IPS-NIHi7 (cell line): ENCODE measurements around the gene CNOT6L.
A peak's percentile ranks its signal among the peaks of the same experiment; 100 is the strongest.
"Not testable (repeated sequence)": the region's sequence is repeated elsewhere in the genome, so short reads cannot be mapped to it uniquely, and the experiment has no call there.

Experiments used
- DNase-seq: peaks from one replicate; pipeline ENCODE4 v3.0.0; 2012; ENCODE audit warnings: mixed read lengths; ENCODE audit errors: extremely low spot score

The CNOT6L gene

GRCh38 chr4:77818602-77819403 is at the start of gene CNOT6L:
TSS of gene CNOT6L (minus strand) at chr4:77819368. CDS start at chr4:77819308, 60 bp downstream.
- DNase-seq: peak; percentile 50

GRCh38 chr4:77865259-77865658 is 46.1 kb upstream of the CNOT6L start:
- DNase-seq: no peak

DNA sequence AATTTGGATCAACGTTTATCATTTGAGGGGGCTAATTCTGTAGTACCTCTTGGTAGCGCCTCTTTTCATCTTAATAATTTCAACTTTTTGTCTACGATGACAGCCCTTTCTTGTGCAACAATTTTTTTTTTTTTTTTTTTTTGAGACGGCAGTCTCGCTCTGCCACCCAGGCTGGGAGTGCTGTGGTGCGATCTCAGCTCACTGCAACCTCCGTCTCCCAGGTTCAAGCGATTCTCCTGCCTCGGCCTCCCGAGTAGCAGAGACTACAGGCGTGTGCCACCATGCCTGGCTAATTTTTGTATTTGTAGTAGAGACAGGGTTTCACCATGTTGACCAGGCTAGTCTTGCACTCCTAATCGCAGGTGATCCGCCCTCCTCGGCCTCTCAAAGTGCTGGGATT is 44.2 kb upstream of the CNOT6L start:
- DNase-seq: not testable (repeated sequence)

GRCh38 chr4:77862478-77863216 is 43.5 kb upstream of the CNOT6L start, which contains the start of gene MRPL1:
TSS of gene MRPL1 (plus strand) at chr4:77862830. CDS start at chr4:77862849, 19 bp downstream.
- peak; percentile 87 for DNase-seq

DNA sequence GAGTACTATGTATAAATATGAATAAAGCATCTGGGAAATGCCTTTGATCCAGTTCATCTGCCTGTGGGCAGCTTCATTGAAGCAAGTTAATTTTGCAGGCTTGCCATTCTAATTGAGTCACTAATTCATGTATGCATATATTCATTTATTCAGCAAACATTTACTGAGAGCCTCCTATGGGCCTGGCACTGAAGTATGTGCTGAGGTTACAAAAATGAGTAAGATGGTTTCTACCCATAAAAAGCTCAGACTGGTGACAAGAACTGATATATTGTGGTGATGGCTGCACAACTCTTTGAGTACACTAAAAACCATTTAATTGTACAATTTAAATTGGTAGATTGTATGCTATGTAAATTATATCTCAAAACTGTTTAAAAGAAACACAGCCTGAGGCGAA is 42.3 kb upstream of the CNOT6L start:
- no peak for DNase-seq

DNA sequence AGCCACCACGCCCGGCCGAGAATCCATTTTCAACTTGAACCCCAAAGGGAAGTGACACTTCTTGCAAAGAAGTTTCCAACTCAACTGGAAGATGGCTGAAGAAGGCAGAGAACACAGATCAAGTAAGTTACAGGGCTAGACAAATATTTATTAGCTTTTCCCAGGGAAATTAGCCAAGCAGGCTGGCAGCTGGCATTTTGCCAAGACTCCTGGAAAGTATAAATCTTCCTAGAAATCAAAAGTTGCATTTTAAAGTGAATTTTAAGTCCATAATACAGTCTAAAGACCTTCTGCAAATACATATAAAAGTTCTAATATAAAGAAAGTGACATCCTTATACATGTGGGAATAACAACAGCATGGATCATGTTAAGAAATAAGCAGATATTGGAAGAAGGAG is 40.1 kb upstream of the CNOT6L start:
- DNase-seq: no peak

GRCh38 chr4:77856152-77856551 is 37.0 kb upstream of the CNOT6L start:
- DNase-seq: no peak

GRCh38 chr4:77854431-77855111 is 35.4 kb upstream of the CNOT6L start:
- no peak for DNase-seq

- DNase-seq: no peak
Observed at GRCh38 chr4:77852892-77853495, 33.8 kb upstream of the CNOT6L start.

GRCh38 chr4:77849278-77849965 is 30.3 kb upstream of the CNOT6L start:
- no peak for DNase-seq

DNA sequence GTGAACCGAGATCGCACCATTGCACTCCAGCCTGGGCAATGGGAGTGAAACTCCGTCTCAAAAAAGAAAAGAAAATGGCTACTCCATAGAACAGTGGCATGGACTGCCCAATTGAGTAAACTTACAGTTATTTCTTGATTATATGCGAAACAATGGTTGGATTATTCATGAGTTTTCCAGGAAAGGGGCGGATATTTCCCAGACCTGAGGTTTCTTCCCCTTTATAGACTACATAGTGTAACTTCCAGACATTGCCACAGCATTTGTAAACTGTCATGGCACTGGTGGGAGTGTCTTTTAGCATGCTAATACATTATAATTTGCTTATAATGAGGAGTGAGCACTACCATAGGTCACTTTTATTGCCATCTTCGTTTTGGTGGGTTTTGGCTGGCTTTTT is 29.3 kb upstream of the CNOT6L start:
- no peak for DNase-seq

DNA sequence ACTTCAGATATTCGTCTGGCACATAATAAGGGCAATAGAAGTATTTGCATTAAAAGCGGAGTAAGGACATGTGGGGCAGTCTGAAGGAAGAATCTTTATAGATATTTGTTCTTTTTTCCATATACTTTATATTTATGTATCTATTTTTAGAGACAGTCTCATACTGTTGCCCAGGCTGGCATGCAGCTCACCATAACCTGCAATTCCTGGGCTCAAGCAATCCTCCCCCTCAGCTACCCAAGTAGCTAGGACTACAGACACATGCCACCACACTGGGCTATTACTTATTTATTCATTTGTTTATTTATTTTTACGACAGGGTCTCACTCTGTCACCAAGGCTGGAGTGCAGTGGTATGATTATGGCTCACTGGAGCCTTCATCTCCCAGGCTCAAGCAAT is 26.8 kb upstream of the CNOT6L start:
- no peak for DNase-seq

DNA sequence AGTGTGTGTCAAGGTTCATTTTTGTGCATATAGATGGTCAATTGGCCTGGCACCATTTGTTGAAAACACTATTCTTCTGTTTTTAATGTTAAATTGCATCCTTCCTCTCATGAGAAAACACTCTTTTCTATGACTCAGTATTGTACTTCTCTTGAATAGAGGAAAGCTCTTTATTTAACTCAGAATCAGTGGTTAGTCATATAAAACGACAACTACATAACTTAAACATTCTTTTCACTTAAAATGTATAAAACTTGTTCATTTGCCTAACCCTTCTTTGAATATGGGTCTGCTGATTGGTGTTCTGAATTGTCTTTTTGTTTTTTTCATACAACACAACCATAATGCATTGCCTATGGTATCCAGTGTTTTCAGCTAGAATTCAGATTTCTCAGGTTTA is 26.2 kb upstream of the CNOT6L start:
- DNase-seq: no peak

DNA sequence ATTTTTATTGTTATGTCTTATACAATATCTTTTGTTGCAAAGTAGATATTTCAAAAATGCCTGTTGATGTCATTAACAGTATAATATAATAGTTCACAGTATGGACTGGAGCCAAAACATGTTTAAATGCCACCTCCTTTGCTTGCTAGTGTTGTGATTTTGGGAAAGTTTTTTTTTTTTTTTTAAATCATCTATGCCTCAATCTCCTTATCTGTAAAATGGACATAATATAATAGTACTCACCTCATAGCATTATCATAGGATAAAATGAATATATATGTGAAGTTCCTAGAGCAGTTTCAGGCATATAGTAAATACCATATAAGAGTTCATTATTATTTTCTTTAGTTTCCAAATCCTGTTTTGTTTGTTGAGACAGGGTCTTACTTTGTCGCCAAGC is 25.2 kb upstream of the CNOT6L start:
- DNase-seq: no peak

- DNase-seq: no peak
Observed at GRCh38 chr4:77843628-77844027, 24.5 kb upstream of the CNOT6L start.

- DNase-seq: no peak
Observed at GRCh38 chr4:77834403-77834802, 15.2 kb upstream of the CNOT6L start.

GRCh38 chr4:77833126-77833724 is 14.1 kb upstream of the CNOT6L start:
- DNase-seq: no peak

DNA sequence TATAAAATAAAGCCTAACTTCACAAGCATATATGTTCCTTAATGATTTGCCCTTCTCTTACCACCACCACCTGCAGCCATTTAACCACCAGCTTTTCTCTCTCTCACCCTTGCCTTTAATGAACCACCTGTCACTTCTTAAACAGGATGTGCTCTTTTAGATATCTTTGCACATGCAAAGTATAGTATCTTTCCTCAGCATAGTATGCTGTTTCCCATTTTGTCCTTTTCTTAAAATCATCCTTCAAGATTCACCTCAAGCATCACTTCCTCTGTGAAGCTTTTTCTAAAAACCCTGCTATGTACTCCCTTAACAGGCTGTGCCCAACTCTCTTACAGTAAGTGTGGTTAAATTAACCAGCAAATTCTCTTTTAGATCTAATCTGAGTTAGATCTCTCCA is 8.2 kb upstream of the CNOT6L start:
- no peak for DNase-seq

GRCh38 chr4:77826275-77826674 is 7.1 kb upstream of the CNOT6L start:
- no peak for DNase-seq

DNA sequence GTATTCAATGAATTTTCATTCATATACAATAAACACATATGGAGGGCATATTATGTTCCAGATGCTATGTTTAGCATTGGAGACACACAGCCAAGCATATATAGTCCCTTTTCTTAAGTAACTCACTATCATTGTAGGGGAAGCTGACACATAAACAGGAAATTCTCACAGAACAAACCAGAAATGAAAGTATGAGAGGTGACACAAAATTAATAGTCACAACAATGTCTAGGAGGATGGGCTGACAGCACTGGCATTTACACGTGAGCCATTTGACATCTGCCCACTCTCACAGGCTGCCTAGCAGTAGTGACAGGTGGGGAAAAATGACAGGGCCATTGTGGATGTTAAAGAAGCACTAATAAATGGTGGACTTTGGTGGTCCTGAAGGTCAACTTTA is 2.6 kb upstream of the CNOT6L start:
- no peak for DNase-seq
